ENCODE data around the gene SFSWAP.

DNA sequence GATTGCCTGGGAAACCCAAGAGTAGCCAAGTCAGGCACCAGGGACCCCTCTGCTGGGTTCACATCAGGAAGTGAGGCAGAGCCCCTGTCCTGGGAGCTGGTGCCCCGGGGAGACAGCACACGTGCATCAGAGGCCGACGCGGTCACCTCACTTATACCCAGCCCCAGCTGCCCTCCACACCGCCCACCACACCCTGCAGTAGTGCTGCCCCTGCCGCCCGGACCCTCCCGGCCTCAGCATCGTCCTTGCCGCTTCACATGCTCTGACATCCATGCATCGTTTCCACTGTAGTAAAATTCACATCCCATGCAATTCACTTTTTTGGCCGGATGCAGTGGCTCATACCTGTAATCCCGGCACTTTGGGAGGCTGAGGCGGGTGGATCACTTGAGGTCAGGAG is 131.3 kb downstream of the SFSWAP start:
- TF ChIP-seq, protein P1, sequence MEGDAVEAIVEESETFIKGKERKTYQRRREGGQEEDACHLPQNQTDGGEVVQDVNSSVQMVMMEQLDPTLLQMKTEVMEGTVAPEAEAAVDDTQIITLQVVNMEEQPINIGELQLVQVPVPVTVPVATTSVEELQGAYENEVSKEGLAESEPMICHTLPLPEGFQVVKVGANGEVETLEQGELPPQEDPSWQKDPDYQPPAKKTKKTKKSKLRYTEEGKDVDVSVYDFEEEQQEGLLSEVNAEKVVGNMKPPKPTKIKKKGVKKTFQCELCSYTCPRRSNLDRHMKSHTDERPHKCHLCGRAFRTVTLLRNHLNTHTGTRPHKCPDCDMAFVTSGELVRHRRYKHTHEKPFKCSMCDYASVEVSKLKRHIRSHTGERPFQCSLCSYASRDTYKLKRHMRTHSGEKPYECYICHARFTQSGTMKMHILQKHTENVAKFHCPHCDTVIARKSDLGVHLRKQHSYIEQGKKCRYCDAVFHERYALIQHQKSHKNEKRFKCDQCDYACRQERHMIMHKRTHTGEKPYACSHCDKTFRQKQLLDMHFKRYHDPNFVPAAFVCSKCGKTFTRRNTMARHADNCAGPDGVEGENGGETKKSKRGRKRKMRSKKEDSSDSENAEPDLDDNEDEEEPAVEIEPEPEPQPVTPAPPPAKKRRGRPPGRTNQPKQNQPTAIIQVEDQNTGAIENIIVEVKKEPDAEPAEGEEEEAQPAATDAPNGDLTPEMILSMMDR (IDR thresholded peaks at IDR 0.05 in 8 of 11, conservative IDR thresholded peaks at IDR 0.05 in 3 of 11), result no peak
- TF ChIP-seq POLR2AphosphoS5 (IDR thresholded peaks at IDR 0.05) (no peak), POLR2A (IDR thresholded peaks at IDR 0.05) (no peak)

All from spleen (tissue), 7 donors.